ENCODE measurements around the gene KIF7. TPM values are rescaled to one million over a fixed set of nuclear protein-coding genes. Genes with fewer than 3 reads are reported as not detected.

KIF7 gene
- total RNA-seq, 4 donors from 2014 or later = 10.8 to 23.6 (median 18.9) TPM

DNA sequence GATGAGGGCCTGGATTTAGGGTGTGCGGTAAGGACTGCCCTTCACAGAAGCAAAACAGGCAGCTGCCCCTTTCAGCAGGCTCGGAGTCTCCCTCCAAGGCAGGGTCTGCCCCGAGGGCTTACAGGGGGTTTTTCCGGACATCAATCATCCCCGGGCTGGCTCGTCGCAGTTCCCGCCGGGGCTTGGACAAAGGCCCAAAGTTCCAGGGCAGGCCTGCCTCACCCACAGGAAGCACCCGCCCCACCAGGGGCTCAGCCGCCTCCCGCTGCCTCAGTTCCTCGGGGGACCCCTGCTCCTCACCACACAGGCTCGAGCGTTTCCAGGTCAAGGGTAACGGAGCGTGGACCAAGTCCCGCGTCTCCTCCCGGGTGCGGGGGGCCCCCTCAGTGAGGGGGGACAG is 27.0 kb downstream of the KIF7 start:
- Histone ChIP-seq H3K27ac (replicated peaks in 1 of 4) (no peak overlapping the region), H3K4me1 (no peaks in the 10 kb centered on the region), H3K9me3 (no peaks in the 10 kb centered on the region), H3K4me3 (no peak overlapping the region), H3K27me3 (no peaks in the 10 kb centered on the region), H3K36me3 (peaks cover 48 to 85% (median 67%) of the 10 kb centered on the region in 4 donors)
- intact Hi-C loops (cut with DNase I) = no loop called here
- DNase-seq (ENCODE audit: extremely low spot score) = peak; percentile 82
- TF ChIP-seq EP300 (IDR thresholded peaks at IDR 0.05) (no peak), POLR2AphosphoS5 (IDR thresholded peaks at IDR 0.05) (no peak), POLR2A (IDR thresholded peaks at IDR 0.05; ENCODE audit: low read depth) (no peak)
- TF ChIP-seq, protein P1, sequence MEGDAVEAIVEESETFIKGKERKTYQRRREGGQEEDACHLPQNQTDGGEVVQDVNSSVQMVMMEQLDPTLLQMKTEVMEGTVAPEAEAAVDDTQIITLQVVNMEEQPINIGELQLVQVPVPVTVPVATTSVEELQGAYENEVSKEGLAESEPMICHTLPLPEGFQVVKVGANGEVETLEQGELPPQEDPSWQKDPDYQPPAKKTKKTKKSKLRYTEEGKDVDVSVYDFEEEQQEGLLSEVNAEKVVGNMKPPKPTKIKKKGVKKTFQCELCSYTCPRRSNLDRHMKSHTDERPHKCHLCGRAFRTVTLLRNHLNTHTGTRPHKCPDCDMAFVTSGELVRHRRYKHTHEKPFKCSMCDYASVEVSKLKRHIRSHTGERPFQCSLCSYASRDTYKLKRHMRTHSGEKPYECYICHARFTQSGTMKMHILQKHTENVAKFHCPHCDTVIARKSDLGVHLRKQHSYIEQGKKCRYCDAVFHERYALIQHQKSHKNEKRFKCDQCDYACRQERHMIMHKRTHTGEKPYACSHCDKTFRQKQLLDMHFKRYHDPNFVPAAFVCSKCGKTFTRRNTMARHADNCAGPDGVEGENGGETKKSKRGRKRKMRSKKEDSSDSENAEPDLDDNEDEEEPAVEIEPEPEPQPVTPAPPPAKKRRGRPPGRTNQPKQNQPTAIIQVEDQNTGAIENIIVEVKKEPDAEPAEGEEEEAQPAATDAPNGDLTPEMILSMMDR (IDR thresholded peaks at IDR 0.05) = no peak
- WGBS = 83% methylated on average over 8 of the region's 21 CpGs

DNA sequence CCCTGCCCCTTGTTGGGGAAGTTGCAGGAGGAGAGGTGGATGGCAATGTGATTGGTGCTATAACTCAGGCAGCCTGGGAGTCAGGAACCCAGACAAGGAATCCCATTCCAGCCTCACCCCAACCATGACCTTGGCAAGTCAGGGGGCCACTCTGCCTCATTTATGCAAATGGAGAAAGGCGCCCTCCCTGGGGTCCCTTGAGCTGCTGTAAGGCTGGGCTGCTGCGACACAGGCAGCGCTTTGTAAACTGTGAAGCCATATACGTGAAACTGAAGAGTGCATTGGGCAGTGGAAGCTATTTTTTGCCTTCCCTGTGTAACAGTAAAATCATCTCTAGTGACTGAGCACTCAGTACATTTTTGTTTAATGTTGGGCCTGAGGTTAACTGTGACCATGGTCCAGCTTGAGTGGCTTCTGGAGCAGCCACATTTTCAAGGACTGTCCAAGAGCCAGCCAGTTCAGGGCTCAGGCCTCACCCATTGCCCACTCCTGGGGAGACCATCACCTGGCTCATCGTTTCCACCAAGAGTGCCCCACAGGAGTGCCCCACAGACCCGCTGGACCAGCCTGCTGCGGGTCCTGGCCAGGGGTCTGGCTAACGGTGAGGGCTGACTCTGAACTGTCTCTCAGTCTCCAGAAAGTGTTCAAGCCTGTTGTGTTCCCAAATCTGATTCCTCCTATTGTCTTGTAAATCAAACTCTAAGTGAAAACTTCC is 27.9 kb downstream of the KIF7 start:
- peaks cover 0 to 6% (median 0%) of the 10 kb centered on the region in 4 donors for H3K4me1 ChIP-seq
- intact Hi-C loops (cut with DNase I) = no loop called here
- H3K4me3 ChIP-seq = no peak overlapping the region
- H3K36me3 ChIP-seq = peaks cover 39 to 76% (median 58%) of the 10 kb centered on the region in 4 donors
- H3K27ac ChIP-seq (replicated peaks in 1 of 4) = no peak overlapping the region
- H3K9me3 ChIP-seq = no peaks in the 10 kb centered on the region
- TF ChIP-seq EP300 (IDR thresholded peaks at IDR 0.05) = no peak
- TF ChIP-seq, protein P1 (IDR thresholded peaks at IDR 0.05) = no peak
- TF ChIP-seq POLR2AphosphoS5 (IDR thresholded peaks at IDR 0.05) = no peak
- TF ChIP-seq POLR2A (IDR thresholded peaks at IDR 0.05; ENCODE audit: low read depth) = no peak
- H3K27me3 ChIP-seq = no peaks in the 10 kb centered on the region
- WGBS = 93% methylated on average over 5 of the region's 8 CpGs
- DNase-seq (ENCODE audit: extremely low spot score) = peak; percentile 74

DNA sequence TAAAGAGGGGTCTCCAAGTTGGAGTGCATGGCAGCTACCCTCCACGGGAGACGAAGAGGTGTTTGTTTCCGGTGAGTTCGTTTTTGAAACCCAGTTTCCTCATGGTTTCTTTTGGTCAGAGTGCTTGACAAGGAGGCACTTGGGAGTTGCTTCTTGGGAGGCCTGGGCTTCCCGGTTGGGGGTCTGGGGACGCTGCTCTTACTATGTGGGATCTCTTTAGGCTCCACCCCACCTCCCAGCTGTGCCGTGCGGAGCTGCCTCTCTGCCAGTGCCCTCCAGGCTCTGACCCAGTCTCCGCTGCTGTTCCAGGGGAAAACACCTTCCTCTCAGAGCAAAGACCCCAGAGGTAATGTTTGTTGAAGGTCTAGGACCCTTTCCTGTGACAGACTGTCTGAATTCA is 29.6 kb downstream of the KIF7 start:
- no peak for TF ChIP-seq POLR2AphosphoS5 (IDR thresholded peaks at IDR 0.05)
- TF ChIP-seq, protein P1 (IDR thresholded peaks at IDR 0.05) = no peak
- no peak for TF ChIP-seq EP300 (IDR thresholded peaks at IDR 0.05)
- TF ChIP-seq POLR2A (IDR thresholded peaks at IDR 0.05; ENCODE audit: low read depth) = no peak
- H3K4me3 ChIP-seq = no peak overlapping the region
- H3K4me1 ChIP-seq = peaks cover 0 to 6% (median 0%) of the 10 kb centered on the region in 4 donors
- H3K36me3 ChIP-seq = peaks cover 22 to 59% (median 43%) of the 10 kb centered on the region in 4 donors
- 96% methylated on average over 5 of the region's 9 CpGs for WGBS
- no peaks in the 10 kb centered on the region for H3K9me3 ChIP-seq
- intact Hi-C loops (cut with DNase I) = no loop called here
- H3K27me3 ChIP-seq = no peaks in the 10 kb centered on the region
- no peak for DNase-seq (ENCODE audit: extremely low spot score)
- no peak overlapping the region for H3K27ac ChIP-seq (replicated peaks in 1 of 4)

DNA sequence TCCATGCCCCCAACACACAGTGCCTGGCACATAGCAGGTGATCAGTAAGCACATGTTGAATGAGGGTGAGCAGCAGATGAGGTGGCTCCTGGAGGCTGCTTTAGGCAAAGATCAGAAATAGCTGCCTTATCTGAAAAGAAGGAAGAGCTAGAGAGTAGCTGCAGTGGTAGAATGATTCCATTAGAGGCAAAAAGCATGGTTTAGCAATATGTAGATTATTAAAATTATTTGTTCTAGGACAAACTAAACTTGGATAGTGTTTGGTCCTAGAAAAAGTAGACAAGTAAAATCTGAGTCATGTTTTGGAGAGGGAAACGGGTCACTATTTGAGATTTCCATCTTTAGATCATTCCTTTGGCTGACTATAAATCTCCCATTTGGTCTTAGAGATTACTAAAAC is 32.1 kb downstream of the KIF7 start:
- no peak for DNase-seq (ENCODE audit: extremely low spot score)
- Histone ChIP-seq H3K27me3 (no peaks in the 10 kb centered on the region), H3K27ac (replicated peaks in 1 of 4) (no peak overlapping the region), H3K9me3 (no peaks in the 10 kb centered on the region), H3K36me3 (peaks cover 6 to 33% (median 20%) of the 10 kb centered on the region in 4 donors), H3K4me1 (peaks cover 0 to 6% (median 0%) of the 10 kb centered on the region in 4 donors), H3K4me3 (no peak overlapping the region)
- intact Hi-C loops (cut with DNase I) = no loop called here
- TF ChIP-seq, protein P1 (IDR thresholded peaks at IDR 0.05) = no peak
- no peak for TF ChIP-seq EP300 (IDR thresholded peaks at IDR 0.05)
- TF ChIP-seq POLR2AphosphoS5 (IDR thresholded peaks at IDR 0.05) = no peak
- no peak for TF ChIP-seq POLR2A (IDR thresholded peaks at IDR 0.05; ENCODE audit: low read depth)
- 64% methylated on average over 1 of the region's 1 CpG for WGBS

Measured in esophagus muscularis mucosa (tissue), 4 donors.